Measurements from ENCODE around the gene CPSF4L. TPM values are rescaled to one million over a fixed set of nuclear protein-coding genes. Genes with fewer than 3 reads are reported as not detected.

Gene CPSF4L
- polyA plus RNA-seq, 1 donor (not counting 4 experiments of a cell fraction or from before 2014, with no cell fraction given), result not detected

DNA sequence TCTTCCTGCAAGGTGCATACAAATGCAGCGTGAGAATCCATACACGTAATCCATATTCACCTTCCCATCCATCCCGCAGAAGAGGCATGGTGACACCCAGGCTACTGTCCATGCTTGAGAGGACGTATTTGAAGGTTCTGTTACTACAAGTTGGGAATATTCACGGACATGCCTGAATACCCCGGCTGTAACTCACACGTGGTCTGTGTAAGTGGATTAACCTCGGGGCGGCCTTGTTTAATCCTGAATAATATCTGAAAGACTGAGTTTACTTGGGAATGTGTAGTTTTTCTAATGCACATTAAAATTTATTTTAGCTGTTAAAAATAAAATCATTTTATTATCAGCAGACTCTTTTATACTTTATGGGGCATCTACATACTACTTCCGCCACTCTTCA is 13.1 kb downstream of the CPSF4L start:
- H3K4me3 ChIP-seq (ENCODE audit: control insufficient read depth in 2 of 3, extremely low read depth in 1 of 3, insufficient read depth in 2 of 3, low read depth in 1 of 3, low read length in 3 of 3), result no peak overlapping the region
- H3K4me1 ChIP-seq (ENCODE audit: control insufficient read depth, extremely low read depth, insufficient read depth, low read length), result no peaks in the 10 kb centered on the region
- H3K9me1 ChIP-seq (ENCODE audit: control insufficient read depth, extremely low read depth, insufficient read depth, low read length), result no peaks in the 10 kb centered on the region
- no peaks in the 10 kb centered on the region for H3K79me2 ChIP-seq (ENCODE audit: control insufficient read depth, insufficient read depth, low read length)
- H3K27me3 ChIP-seq (ENCODE audit: control insufficient read depth, extremely low read depth, insufficient read depth, low read length), result no peaks in the 10 kb centered on the region
- H3K4me2 ChIP-seq (ENCODE audit: control insufficient read depth, extremely low read depth, insufficient read depth, low read depth, low read length), result no peak overlapping the region
- no peak overlapping the region for H3K27ac ChIP-seq (ENCODE audit: control insufficient read depth, insufficient read depth, low read length)
- H3K36me3 ChIP-seq (ENCODE audit: control insufficient read depth in 2 of 2, extremely low read depth in 1 of 2, insufficient read depth in 2 of 2, low read length in 2 of 2), result peaks cover 2 to 10% of the 10 kb centered on the region in 2 experiments
- H2AFZ ChIP-seq (ENCODE audit: control insufficient read depth, low read length), result no peak overlapping the region
- dilution Hi-C loops (cut with MboI; ENCODE audit: extremely low pct_ligation_motif_present, low sequenced_read_pairs), result no loop called here
- H4K20me1 ChIP-seq (ENCODE audit: control insufficient read depth, extremely low read depth, insufficient read depth, low read length), result no peaks in the 10 kb centered on the region
- H3K9me3 ChIP-seq (ENCODE audit: control insufficient read depth, low read depth, low read length), result no peaks in the 10 kb centered on the region
- DNase-seq (ENCODE audit: low read depth, low spot score) (no peak), FAIRE-seq (no peak)
- no peak overlapping the region for H3K9ac ChIP-seq (ENCODE audit: control insufficient read depth, extremely low read depth, insufficient read depth, low read length)
- TF ChIP-seq EZH2 (IDR thresholded peaks at IDR 0.05; ENCODE audit: low read length) (no peak), CTCF (optimal IDR thresholded peaks at IDR 0.05 in 1 of 3, IDR thresholded peaks at IDR 0.05 in 1 of 3, conservative IDR thresholded peaks at IDR 0.05 in 1 of 3; ENCODE audit: extremely low read depth in 1 of 3, insufficient read depth in 2 of 3, low read length in 3 of 3) (no peak)

- Histone ChIP-seq H3K4me1 (ENCODE audit: control insufficient read depth, extremely low read depth, insufficient read depth, low read length) (no peaks in the 10 kb centered on the region), H3K9me3 (ENCODE audit: control insufficient read depth, low read depth, low read length) (no peaks in the 10 kb centered on the region), H3K36me3 (ENCODE audit: control insufficient read depth in 2 of 2, extremely low read depth in 1 of 2, insufficient read depth in 2 of 2, low read length in 2 of 2) (peaks cover 2 to 11% of the 10 kb centered on the region in 2 experiments), H4K20me1 (ENCODE audit: control insufficient read depth, extremely low read depth, insufficient read depth, low read length) (no peaks in the 10 kb centered on the region), H3K9ac (ENCODE audit: control insufficient read depth, extremely low read depth, insufficient read depth, low read length) (no peak overlapping the region), H3K4me2 (ENCODE audit: control insufficient read depth, extremely low read depth, insufficient read depth, low read depth, low read length) (no peak overlapping the region), H2AFZ (ENCODE audit: control insufficient read depth, low read length) (no peak overlapping the region), H3K27me3 (ENCODE audit: control insufficient read depth, extremely low read depth, insufficient read depth, low read length) (no peaks in the 10 kb centered on the region), H3K4me3 (ENCODE audit: control insufficient read depth in 2 of 3, extremely low read depth in 1 of 3, insufficient read depth in 2 of 3, low read depth in 1 of 3, low read length in 3 of 3) (no peak overlapping the region), H3K27ac (ENCODE audit: control insufficient read depth, insufficient read depth, low read length) (no peak overlapping the region), H3K79me2 (ENCODE audit: control insufficient read depth, insufficient read depth, low read length) (no peaks in the 10 kb centered on the region), H3K9me1 (ENCODE audit: control insufficient read depth, extremely low read depth, insufficient read depth, low read length) (no peaks in the 10 kb centered on the region)
- dilution Hi-C loops (cut with MboI; ENCODE audit: extremely low pct_ligation_motif_present, low sequenced_read_pairs), result no loop called here
- DNase-seq (ENCODE audit: low read depth, low spot score), result no peak
- TF ChIP-seq EZH2 (IDR thresholded peaks at IDR 0.05; ENCODE audit: low read length) (no peak), CTCF (optimal IDR thresholded peaks at IDR 0.05 in 1 of 3, IDR thresholded peaks at IDR 0.05 in 1 of 3, conservative IDR thresholded peaks at IDR 0.05 in 1 of 3; ENCODE audit: extremely low read depth in 1 of 3, insufficient read depth in 2 of 3, low read length in 3 of 3) (peak in 1 of 3 experiments; percentile 7)
- FAIRE-seq, result no peak
Observed at GRCh38 chr17:73247726-73248125, 14.0 kb downstream of the CPSF4L start.
